B cell (primary cell): Measurements from ENCODE around the gene CAPN12. TPM values are rescaled to one million over a fixed set of nuclear protein-coding genes. Genes with fewer than 3 reads are reported as not detected.

Experiments used
- ATAC-seq: fragments of 200-7000 bp; cut with Tn5 transposase; one replicate; pipeline ENCODE4 v1.10.0; 2021; ENCODE audit warnings: low read depth, mild to moderate bottlenecking, moderate number of reproducible peaks, moderate library complexity
- CTCF ChIA-PET: fragments of 350-600 bp; sonication (Branson Sonifier 250); formaldehyde crosslinking; loops from one replicate; lab custom pipeline; 2021; ENCODE audit warnings: antibody characterized with exemption, inconsistent platforms; lab: Charles Lee
- POLR2A ChIA-PET: fragments of 350-600 bp; sonication (Branson Sonifier 250); formaldehyde crosslinking; loops from one replicate; lab custom pipeline; 2021; ENCODE audit warnings: antibody characterized with exemption; lab: Charles Lee
- DNase-seq: peaks from one replicate; pipeline ENCODE4 v3.0.0; 2013
- H2AFZ ChIP-seq: 2 replicates; pipeline ENCODE4 v1.6.1; 2012; ENCODE audit warnings: mild to moderate bottlenecking, low read depth, low read length; ENCODE audit not compliant: insufficient read depth, poor library complexity, severe bottlenecking
- H3K27ac ChIP-seq, 2 donors: 1 replicate in 1 of 2; 2 replicates in 1 of 2; pipeline ENCODE4 v1.5.1; 2012 to 2013; ENCODE audit warnings: low read length in 2 of 2, mild to moderate bottlenecking in 2 of 2, moderate library complexity in 1 of 2
- H3K27me3 ChIP-seq, 4 experiments: fragments of 200-600 bp in 1 of 4; sonication (generic) in 1 of 4; replicated peaks in 1 of 4; 1 replicate in 2 of 4; 2 replicates in 2 of 4; pipeline versions ENCODE4 v1.6.1 to v1.7.0; 2013 to 2016; ENCODE audit warnings: low read length in 3 of 4, mild to moderate bottlenecking in 2 of 4, mixed read lengths in 1 of 4, moderate library complexity in 1 of 4; ENCODE audit not compliant: insufficient read depth in 4 of 4, control insufficient read depth in 3 of 4; ENCODE audit errors: control extremely low read depth in 1 of 4
- H3K36me3 ChIP-seq, 2 experiments: replicated peaks in 1 of 2; 1 replicate in 1 of 2; 2 replicates in 1 of 2; pipeline versions ENCODE4 v1.6.1 to v1.7.1; 2013; ENCODE audit warnings: low read length in 1 of 2; ENCODE audit not compliant: insufficient read depth in 2 of 2, control insufficient read depth in 1 of 2; ENCODE audit errors: control extremely low read depth in 1 of 2, extremely low read depth in 1 of 2
- H3K4me1 ChIP-seq, 2 donors: fragments of 200-600 bp in 1 of 2; sonication (generic) in 1 of 2; 1 replicate in 1 of 2; 2 replicates in 1 of 2; pipeline versions ENCODE4 v1.5.1 to v1.6.1; 2013 to 2017; ENCODE audit warnings: low read length in 2 of 2; ENCODE audit not compliant: control insufficient read depth in 2 of 2, insufficient read depth in 2 of 2
- H3K4me2 ChIP-seq: replicated peaks from 2 replicates; pipeline ENCODE3; 2012; ENCODE audit warnings: mild to moderate bottlenecking, low read depth, low read length; ENCODE audit not compliant: poor library complexity, severe bottlenecking
- H3K4me3 ChIP-seq, 5 experiments: fragments of 200-600 bp in 1 of 5; sonication (generic) in 1 of 5; 1 replicate in 3 of 5; 2 replicates in 2 of 5; pipeline versions ENCODE4 v1.5.1 to v1.7.0; 2011 to 2016; ENCODE audit warnings: low read length in 4 of 5, mild to moderate bottlenecking in 4 of 5, low read depth in 2 of 5, control low read depth in 1 of 5, moderate library complexity in 1 of 5; ENCODE audit not compliant: insufficient read depth in 1 of 5; ENCODE audit errors: control extremely low read depth in 1 of 5, extremely low read depth in 1 of 5
- H3K79me2 ChIP-seq: fragments of 200-600 bp; sonication (generic); one replicate; pipeline ENCODE4 v1.6.0; 2016; ENCODE audit warnings: low read length; ENCODE audit not compliant: control insufficient read depth, insufficient read depth
- H3K9ac ChIP-seq: fragments of 200-600 bp; sonication (generic); 2 replicates; pipeline ENCODE4 v1.6.1; 2017; ENCODE audit warnings: mild to moderate bottlenecking, low read length, moderate library complexity
- H3K9me3 ChIP-seq, 3 donors: one replicate each; pipeline versions ENCODE4 v1.6.1 to v1.7.1; 2013; ENCODE audit warnings: low read length in 2 of 3; ENCODE audit not compliant: control insufficient read depth in 2 of 3, insufficient read depth in 1 of 3; ENCODE audit errors: control extremely low read depth in 1 of 3
- H4K20me1 ChIP-seq: 2 replicates; pipeline ENCODE4 v1.6.0; 2012; ENCODE audit warnings: mild to moderate bottlenecking, low read length; ENCODE audit not compliant: insufficient read depth, control insufficient read depth, poor library complexity, severe bottlenecking
- H3K27ac Mint-ChIP-seq: one replicate; pipeline ENCODE4 v1.8.0; 2021; ENCODE audit warnings: mixed read lengths
- H3K27me3 Mint-ChIP-seq: one replicate; pipeline ENCODE4 v1.8.0; 2021; ENCODE audit warnings: mixed read lengths
- H3K4me1 Mint-ChIP-seq: one replicate; pipeline ENCODE4 v1.8.0; 2021; ENCODE audit warnings: mixed read lengths
- H3K4me3 Mint-ChIP-seq: one replicate; pipeline ENCODE4 v1.8.0; 2021; ENCODE audit warnings: mixed read lengths
- H3K9me3 Mint-ChIP-seq: one replicate; pipeline ENCODE4 v1.8.0; 2022; ENCODE audit warnings: mixed read lengths; ENCODE audit not compliant: insufficient read depth
- EZH2 ChIP-seq: IDR thresholded peaks from 2 replicates; pipeline ENCODE4 v1.6.1; 2012; ENCODE audit warnings: borderline replicate concordance, low read depth, mild to moderate bottlenecking, moderate library complexity, low read length; ENCODE audit not compliant: insufficient read depth, poor library complexity, severe bottlenecking
- WGBS: methylation state at CpG from one replicate; pipeline ENCODE4 v1.1.5; 2013; ENCODE audit warnings: missing lambda C conversion rate; ENCODE audit not compliant: insufficient coverage; 5-methylcytosine and 5-hydroxymethylcytosine counted together
- intact Hi-C: fragments of 100-400 bp; cut with micrococcal nuclease; formaldehyde crosslinking; loops from one replicate; pipeline ENCODE4 v1.10.0; 2022
- polyA plus RNA-seq: library from polyadenylated mRNA; depleted of rRNA; stranded (reverse); fragments of >200 nt; gene quantifications from 2 replicates; pipeline ENCODE4 v1.2.3, GENCODE V29; 2012
- total RNA-seq, 2 donors: library from RNA; stranded (reverse); fragments of 120-200 nt in 1 of 2; gene quantifications; 1 replicate in 1 of 2; 2 replicates in 1 of 2; pipeline versions ENCODE4 v1.2.3 to v1.2.4, GENCODE V29; 2013 to 2022
- TF ChIP-seq, protein P1 (sequence below): fragments of 200-600 bp; IDR thresholded peaks from one replicate; pipeline ENCODE4 v1.8.0; 2022; ENCODE audit warnings: antibody characterized with exemption, mild to moderate bottlenecking

CAPN12 gene
- total and polyA plus RNA-seq, 2 donors (not counting 1 experiment from before 2014, with no cell fraction given): 28.6 to 104 TPM

DNA sequence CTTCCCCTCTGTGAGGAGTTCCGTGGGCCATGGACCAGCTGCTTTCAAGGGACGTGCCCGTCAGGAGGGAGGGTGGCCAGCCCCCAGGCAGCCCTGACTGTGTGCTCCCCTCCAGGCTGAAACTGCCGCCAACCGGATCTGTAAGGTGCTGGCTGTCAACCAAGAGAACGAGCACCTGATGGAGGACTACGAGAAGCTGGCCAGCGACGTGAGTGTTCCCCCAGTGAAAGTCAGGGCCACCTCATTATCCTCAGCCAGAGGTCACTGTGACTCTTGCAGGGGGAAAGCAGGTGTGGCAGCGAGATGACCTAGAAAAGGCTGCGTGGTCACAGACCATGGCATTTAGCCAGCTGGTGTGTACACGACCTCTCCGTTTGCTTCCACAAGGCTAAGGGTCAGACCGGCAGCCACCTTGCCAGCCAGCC, 29.9 kb downstream of the CAPN12 start:
- Mint-ChIP-seq H3K27me3 (no peaks in the 10 kb centered on the region), H3K4me1 (no peaks in the 10 kb centered on the region), H3K9me3 (no peaks in the 10 kb centered on the region), H3K27ac (no peak overlapping the region), H3K4me3 (no peak overlapping the region)
- H3K27ac ChIP-seq: no peak overlapping the region
- TF ChIP-seq EZH2: no peak
- TF ChIP-seq, protein P1, sequence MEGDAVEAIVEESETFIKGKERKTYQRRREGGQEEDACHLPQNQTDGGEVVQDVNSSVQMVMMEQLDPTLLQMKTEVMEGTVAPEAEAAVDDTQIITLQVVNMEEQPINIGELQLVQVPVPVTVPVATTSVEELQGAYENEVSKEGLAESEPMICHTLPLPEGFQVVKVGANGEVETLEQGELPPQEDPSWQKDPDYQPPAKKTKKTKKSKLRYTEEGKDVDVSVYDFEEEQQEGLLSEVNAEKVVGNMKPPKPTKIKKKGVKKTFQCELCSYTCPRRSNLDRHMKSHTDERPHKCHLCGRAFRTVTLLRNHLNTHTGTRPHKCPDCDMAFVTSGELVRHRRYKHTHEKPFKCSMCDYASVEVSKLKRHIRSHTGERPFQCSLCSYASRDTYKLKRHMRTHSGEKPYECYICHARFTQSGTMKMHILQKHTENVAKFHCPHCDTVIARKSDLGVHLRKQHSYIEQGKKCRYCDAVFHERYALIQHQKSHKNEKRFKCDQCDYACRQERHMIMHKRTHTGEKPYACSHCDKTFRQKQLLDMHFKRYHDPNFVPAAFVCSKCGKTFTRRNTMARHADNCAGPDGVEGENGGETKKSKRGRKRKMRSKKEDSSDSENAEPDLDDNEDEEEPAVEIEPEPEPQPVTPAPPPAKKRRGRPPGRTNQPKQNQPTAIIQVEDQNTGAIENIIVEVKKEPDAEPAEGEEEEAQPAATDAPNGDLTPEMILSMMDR: no peak
- intact Hi-C loops: no loop called here
- H3K4me1 ChIP-seq: no peaks in the 10 kb centered on the region
- CTCF ChIA-PET: no interaction called here
- no peaks in the 10 kb centered on the region for H4K20me1 ChIP-seq
- no peaks in the 10 kb centered on the region for H3K9me3 ChIP-seq
- DNase-seq: no peak
- peaks cover 0 to 69% of the 10 kb centered on the region in 2 experiments for H3K36me3 ChIP-seq
- POLR2A ChIA-PET: no interaction called here
- H2AFZ ChIP-seq: no peak overlapping the region
- no peak overlapping the region for H3K9ac ChIP-seq
- H3K27me3 ChIP-seq: no peaks in the 10 kb centered on the region
- WGBS: 100% methylated on average over 13 of the region's 14 CpGs
- H3K4me2 ChIP-seq: no peak overlapping the region
- no peak overlapping the region for H3K4me3 ChIP-seq
- H3K79me2 ChIP-seq: no peaks in the 10 kb centered on the region
- ATAC-seq: no peak

DNA sequence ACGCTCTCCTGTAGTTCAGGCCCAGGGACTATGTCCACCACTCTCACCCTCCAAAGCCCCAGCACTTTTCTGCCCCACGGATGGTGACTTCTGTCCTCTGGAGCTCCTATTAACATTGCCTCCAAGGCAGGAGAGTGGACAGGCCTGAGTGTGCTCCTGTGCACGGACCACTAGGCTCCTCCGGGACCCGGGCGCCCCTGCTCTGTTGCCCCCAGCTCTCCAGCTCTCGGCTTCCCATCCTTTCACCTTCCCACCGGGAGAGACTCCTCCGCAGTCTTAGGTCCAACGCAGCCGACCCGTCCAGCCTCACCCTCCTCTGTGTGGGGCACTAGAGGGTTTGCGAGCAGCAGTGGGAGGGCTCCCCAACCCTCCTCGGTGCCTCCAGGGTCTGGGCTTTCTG, 30.4 kb downstream of the CAPN12 start:
- H3K27ac ChIP-seq: no peak overlapping the region
- no peak overlapping the region for H3K9ac ChIP-seq
- DNase-seq (no peak), ATAC-seq (no peak)
- H3K4me2 ChIP-seq: no peak overlapping the region
- peaks cover 0 to 69% of the 10 kb centered on the region in 2 experiments for H3K36me3 ChIP-seq
- H3K27me3 ChIP-seq: no peaks in the 10 kb centered on the region
- no peaks in the 10 kb centered on the region for H3K79me2 ChIP-seq
- ChIA-PET POLR2A (interaction anchor here (0.6 kb wide), 1 partner anchor 85 kb away, joined by 4 read pairs; no protein-coding TSS in a partner anchor), CTCF (no interaction called here)
- H3K4me1 ChIP-seq: no peaks in the 10 kb centered on the region
- 99% methylated on average over 11 of the region's 14 CpGs for WGBS
- H2AFZ ChIP-seq: no peak overlapping the region
- no peaks in the 10 kb centered on the region for H3K9me3 ChIP-seq
- Mint-ChIP-seq H3K27me3 (no peaks in the 10 kb centered on the region), H3K27ac (no peak overlapping the region), H3K4me1 (no peaks in the 10 kb centered on the region), H3K4me3 (no peak overlapping the region), H3K9me3 (no peaks in the 10 kb centered on the region)
- H4K20me1 ChIP-seq: no peaks in the 10 kb centered on the region
- intact Hi-C loops: no loop called here
- TF ChIP-seq EZH2: no peak
- TF ChIP-seq, protein P1: no peak
- H3K4me3 ChIP-seq: no peak overlapping the region
